MM.1S (cell line): ENCODE measurements around the gene DGCR8.

Experiments
- EZH2 ChIP-seq: fragments of 300-600 bp; sonication (generic); optimal IDR thresholded peaks from 2 replicates; pipeline ENCODE3; 2017; ENCODE audit warnings: low read depth, mild to moderate bottlenecking, antibody characterized with exemption, low read length, mixed read lengths
- TF ChIP-seq, protein P1 (sequence below): fragments of 300-600 bp; sonication (generic); IDR thresholded peaks from 2 replicates; pipeline ENCODE4 v1.5.1; 2016; ENCODE audit warnings: antibody characterized with exemption, low read length, mixed read lengths

- no peak for TF ChIP-seq EZH2
- TF ChIP-seq, protein P1, sequence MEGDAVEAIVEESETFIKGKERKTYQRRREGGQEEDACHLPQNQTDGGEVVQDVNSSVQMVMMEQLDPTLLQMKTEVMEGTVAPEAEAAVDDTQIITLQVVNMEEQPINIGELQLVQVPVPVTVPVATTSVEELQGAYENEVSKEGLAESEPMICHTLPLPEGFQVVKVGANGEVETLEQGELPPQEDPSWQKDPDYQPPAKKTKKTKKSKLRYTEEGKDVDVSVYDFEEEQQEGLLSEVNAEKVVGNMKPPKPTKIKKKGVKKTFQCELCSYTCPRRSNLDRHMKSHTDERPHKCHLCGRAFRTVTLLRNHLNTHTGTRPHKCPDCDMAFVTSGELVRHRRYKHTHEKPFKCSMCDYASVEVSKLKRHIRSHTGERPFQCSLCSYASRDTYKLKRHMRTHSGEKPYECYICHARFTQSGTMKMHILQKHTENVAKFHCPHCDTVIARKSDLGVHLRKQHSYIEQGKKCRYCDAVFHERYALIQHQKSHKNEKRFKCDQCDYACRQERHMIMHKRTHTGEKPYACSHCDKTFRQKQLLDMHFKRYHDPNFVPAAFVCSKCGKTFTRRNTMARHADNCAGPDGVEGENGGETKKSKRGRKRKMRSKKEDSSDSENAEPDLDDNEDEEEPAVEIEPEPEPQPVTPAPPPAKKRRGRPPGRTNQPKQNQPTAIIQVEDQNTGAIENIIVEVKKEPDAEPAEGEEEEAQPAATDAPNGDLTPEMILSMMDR: no peak
Observed at GRCh38 chr22:20092477-20092854, 12.4 kb downstream of the DGCR8 start.
